ENCODE data around the gene CHMP4A. TPM values are rescaled to one million over a fixed set of nuclear protein-coding genes. Genes with fewer than 3 reads are reported as not detected.
A peak's percentile ranks its signal among the peaks of the same experiment; 100 is the strongest.
"Not testable (repeated sequence)": the region's sequence is repeated elsewhere in the genome, so short reads cannot be mapped to it uniquely, and the experiment has no call there.

CHMP4A gene
- total RNA-seq, 1 donor, result 90.8 TPM

- H3K4me3 ChIP-seq (ENCODE audit: low read length); H3K9me3 ChIP-seq (ENCODE audit: low read depth, low read length); H3K27me3 ChIP-seq (ENCODE audit: insufficient read depth, low read length): not testable (repeated sequence)
- peaks cover 38% of the 10 kb centered on the region for H3K4me1 ChIP-seq (ENCODE audit: insufficient read depth, low read length)
Measured at GRCh38 chr14:24216876-24217275, 3.6 kb upstream of the CHMP4A start.

GRCh38 chr14:24216345-24216699 lies 3.0 kb upstream of the CHMP4A start:
- no peaks in the 10 kb centered on the region for H3K9me3 ChIP-seq (ENCODE audit: low read depth, low read length)
- H3K4me3 ChIP-seq (ENCODE audit: low read length), result no peak overlapping the region
- H3K27me3 ChIP-seq (ENCODE audit: insufficient read depth, low read length), result no peaks in the 10 kb centered on the region
- peaks cover 42% of the 10 kb centered on the region for H3K4me1 ChIP-seq (ENCODE audit: insufficient read depth, low read length)

GRCh38 chr14:24215495-24216344 lies 2.4 kb upstream of the CHMP4A start, which contains the start of gene MDP1:
MDP1 (minus strand) TSS chr14:24216066; CDS start chr14:24215955, 111 bp downstream.
- peak within 1 kb of the TSS; percentile 87 for H3K4me3 ChIP-seq (ENCODE audit: low read length)
- no peaks in the 10 kb centered on the region for H3K9me3 ChIP-seq (ENCODE audit: low read depth, low read length)
- H3K27me3 ChIP-seq (ENCODE audit: insufficient read depth, low read length), result no peaks in the 10 kb centered on the region
- peaks cover 47% of the 10 kb centered on the region for H3K4me1 ChIP-seq (ENCODE audit: insufficient read depth, low read length)

GRCh38 chr14:24213866-24214662 lies 776 bp upstream of the CHMP4A start:
- H3K27me3 ChIP-seq (ENCODE audit: insufficient read depth, low read length), result no peaks in the 10 kb centered on the region
- H3K4me1 ChIP-seq (ENCODE audit: insufficient read depth, low read length), result peaks cover 57% of the 10 kb centered on the region
- no peak overlapping the region for H3K4me3 ChIP-seq (ENCODE audit: low read length)

GRCh38 chr14:24211311-24211710 lies 2.0 kb downstream of the CHMP4A start:
- Histone ChIP-seq H3K4me1 (ENCODE audit: insufficient read depth, low read length) (peaks cover 62% of the 10 kb centered on the region), H3K4me3 (ENCODE audit: low read length) (no peak overlapping the region), H3K27me3 (ENCODE audit: insufficient read depth, low read length) (no peaks in the 10 kb centered on the region), H3K9me3 (ENCODE audit: low read depth, low read length) (no peaks in the 10 kb centered on the region)

More at GRCh38 chr14:24213866-24214662, 776 bp upstream of the CHMP4A start:
- H3K9me3 ChIP-seq (ENCODE audit: low read depth, low read length), result no peaks in the 10 kb centered on the region

- no peak overlapping the region for H3K4me3 ChIP-seq (ENCODE audit: low read length)
- H3K9me3 ChIP-seq (ENCODE audit: low read depth, low read length), result no peaks in the 10 kb centered on the region
- peaks cover 34% of the 10 kb centered on the region for H3K4me1 ChIP-seq (ENCODE audit: insufficient read depth, low read length)
- H3K27me3 ChIP-seq (ENCODE audit: insufficient read depth, low read length), result no peaks in the 10 kb centered on the region
Measured at GRCh38 chr14:24207625-24208024, 5.7 kb downstream of the CHMP4A start.

- Histone ChIP-seq H3K9me3 (ENCODE audit: low read depth, low read length) (no peaks in the 10 kb centered on the region), H3K4me3 (ENCODE audit: low read length) (no peak overlapping the region), H3K4me1 (ENCODE audit: insufficient read depth, low read length) (peaks cover 29% of the 10 kb centered on the region), H3K27me3 (ENCODE audit: insufficient read depth, low read length) (no peaks in the 10 kb centered on the region)
Measured at GRCh38 chr14:24207104-24207551, 6.2 kb downstream of the CHMP4A start.

GRCh38 chr14:24206260-24207103 lies 6.8 kb downstream of the CHMP4A start:
- Histone ChIP-seq H3K9me3 (ENCODE audit: low read depth, low read length) (no peaks in the 10 kb centered on the region), H3K4me1 (ENCODE audit: insufficient read depth, low read length) (peaks cover 24% of the 10 kb centered on the region), H3K4me3 (ENCODE audit: low read length) (no peak overlapping the region), H3K27me3 (ENCODE audit: insufficient read depth, low read length) (no peaks in the 10 kb centered on the region)

GRCh38 chr14:24204163-24205146 lies 8.8 kb downstream of the CHMP4A start:
- Histone ChIP-seq H3K27me3 (ENCODE audit: insufficient read depth, low read length) (no peaks in the 10 kb centered on the region), H3K4me1 (ENCODE audit: insufficient read depth, low read length) (peaks cover 7% of the 10 kb centered on the region), H3K4me3 (ENCODE audit: low read length) (no peak overlapping the region), H3K9me3 (ENCODE audit: low read depth, low read length) (no peaks in the 10 kb centered on the region)

- H3K4me3 ChIP-seq (ENCODE audit: low read length); H3K9me3 ChIP-seq (ENCODE audit: low read depth, low read length); H3K27me3 ChIP-seq (ENCODE audit: insufficient read depth, low read length): not testable (repeated sequence)
- H3K4me1 ChIP-seq (ENCODE audit: insufficient read depth, low read length), result peaks cover 16% of the 10 kb centered on the region
Measured at GRCh38 chr14:24203249-24203886, 9.9 kb downstream of the CHMP4A start.

- not testable (repeated sequence) for H3K4me3 ChIP-seq (ENCODE audit: low read length)
Measured at GRCh38 chr14:24202538-24202937, 10.8 kb downstream of the CHMP4A start.

GRCh38 chr14:24198814-24199524 lies 14.3 kb downstream of the CHMP4A start:
- Histone ChIP-seq H3K4me1 (ENCODE audit: insufficient read depth, low read length) (peaks cover 36% of the 10 kb centered on the region), H3K27me3 (ENCODE audit: insufficient read depth, low read length) (no peaks in the 10 kb centered on the region), H3K4me3 (ENCODE audit: low read length) (no peak overlapping the region)

More at GRCh38 chr14:24202538-24202937, 10.8 kb downstream of the CHMP4A start:
- H3K4me1 ChIP-seq (ENCODE audit: insufficient read depth, low read length), result peaks cover 14% of the 10 kb centered on the region
- H3K9me3 ChIP-seq (ENCODE audit: low read depth, low read length); H3K27me3 ChIP-seq (ENCODE audit: insufficient read depth, low read length): not testable (repeated sequence)

GRCh38 chr14:24197056-24197450 lies 16.2 kb downstream of the CHMP4A start:
- H3K4me3 ChIP-seq (ENCODE audit: low read length), result no peak overlapping the region
- H3K9me3 ChIP-seq (ENCODE audit: low read depth, low read length), result no peaks in the 10 kb centered on the region
- peaks cover 36% of the 10 kb centered on the region for H3K4me1 ChIP-seq (ENCODE audit: insufficient read depth, low read length)
- H3K27me3 ChIP-seq (ENCODE audit: insufficient read depth, low read length), result no peaks in the 10 kb centered on the region

More at GRCh38 chr14:24198814-24199524, 14.3 kb downstream of the CHMP4A start:
- H3K9me3 ChIP-seq (ENCODE audit: low read depth, low read length), result no peaks in the 10 kb centered on the region
